ENCODE measurements around the gene SYNJ1. TPM values are rescaled to one million over a fixed set of nuclear protein-coding genes. Genes with fewer than 3 reads are reported as not detected.

The SYNJ1 gene
- polyA plus RNA-seq, 3 donors, result 4.0 to 16.5 (median 8.1) TPM

DNA sequence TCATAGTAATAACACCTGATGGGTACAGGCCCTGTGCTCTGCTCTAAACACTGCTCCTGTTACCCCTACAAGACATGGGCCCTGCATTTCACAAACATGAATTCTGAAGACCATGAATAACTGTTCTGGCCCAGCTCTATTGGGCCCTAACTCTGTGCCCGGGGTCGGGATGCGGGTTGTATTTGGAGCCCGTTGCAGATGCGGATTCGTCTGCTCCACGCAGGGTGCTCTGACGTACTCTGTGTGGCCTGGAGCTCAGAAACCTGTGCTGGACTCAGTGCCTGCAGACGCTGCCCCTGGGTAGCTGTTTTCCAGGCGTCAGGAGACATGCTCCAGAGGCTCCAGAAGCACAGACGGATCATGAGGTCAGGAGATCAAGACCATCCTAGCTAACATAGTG, 132.4 kb downstream of the SYNJ1 start:
- no peaks in the 10 kb centered on the region for H3K9me3 Mint-ChIP-seq
- H3K9me3 ChIP-seq (replicated peaks in 1 of 2; ENCODE audit: control insufficient read depth in 1 of 2, insufficient read depth in 1 of 2, low read length in 2 of 2), result no peaks in the 10 kb centered on the region
- no peak for DNase-seq
- TF ChIP-seq, protein P1, sequence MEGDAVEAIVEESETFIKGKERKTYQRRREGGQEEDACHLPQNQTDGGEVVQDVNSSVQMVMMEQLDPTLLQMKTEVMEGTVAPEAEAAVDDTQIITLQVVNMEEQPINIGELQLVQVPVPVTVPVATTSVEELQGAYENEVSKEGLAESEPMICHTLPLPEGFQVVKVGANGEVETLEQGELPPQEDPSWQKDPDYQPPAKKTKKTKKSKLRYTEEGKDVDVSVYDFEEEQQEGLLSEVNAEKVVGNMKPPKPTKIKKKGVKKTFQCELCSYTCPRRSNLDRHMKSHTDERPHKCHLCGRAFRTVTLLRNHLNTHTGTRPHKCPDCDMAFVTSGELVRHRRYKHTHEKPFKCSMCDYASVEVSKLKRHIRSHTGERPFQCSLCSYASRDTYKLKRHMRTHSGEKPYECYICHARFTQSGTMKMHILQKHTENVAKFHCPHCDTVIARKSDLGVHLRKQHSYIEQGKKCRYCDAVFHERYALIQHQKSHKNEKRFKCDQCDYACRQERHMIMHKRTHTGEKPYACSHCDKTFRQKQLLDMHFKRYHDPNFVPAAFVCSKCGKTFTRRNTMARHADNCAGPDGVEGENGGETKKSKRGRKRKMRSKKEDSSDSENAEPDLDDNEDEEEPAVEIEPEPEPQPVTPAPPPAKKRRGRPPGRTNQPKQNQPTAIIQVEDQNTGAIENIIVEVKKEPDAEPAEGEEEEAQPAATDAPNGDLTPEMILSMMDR (IDR thresholded peaks at IDR 0.05), result no peak
- no peaks in the 10 kb centered on the region for H3K4me1 ChIP-seq (ENCODE audit: control insufficient read depth in 1 of 2, insufficient read depth in 2 of 2, low read length in 2 of 2)
- no peaks in the 10 kb centered on the region for H3K79me2 ChIP-seq (ENCODE audit: insufficient read depth, low read length)
- no peak overlapping the region for H3K4me3 ChIP-seq (replicated peaks in 1 of 3; ENCODE audit: low read depth in 2 of 3, low read length in 3 of 3)
- H3K9ac ChIP-seq (ENCODE audit: insufficient read depth, low read length, poor library complexity, severe bottlenecking), result no peak overlapping the region
- H3K27ac Mint-ChIP-seq, result no peak overlapping the region
- H3K4me3 Mint-ChIP-seq, result no peak overlapping the region
- no peak overlapping the region for H2AFZ ChIP-seq (ENCODE audit: insufficient read depth, low read depth, low read length, poor library complexity, severe bottlenecking)
- H3K27me3 ChIP-seq (ENCODE audit: control insufficient read depth in 2 of 2, insufficient read depth in 2 of 2, low read length in 2 of 2), result no peaks in the 10 kb centered on the region
- no peak overlapping the region for H3K27ac ChIP-seq (ENCODE audit: low read depth in 1 of 2, low read length in 2 of 2)
- WGBS (ENCODE audit: insufficient coverage), result 94% methylated on average over 11 of the region's 11 CpGs
- no peaks in the 10 kb centered on the region for H4K20me1 ChIP-seq (ENCODE audit: insufficient read depth, low read length)
- H3K27me3 Mint-ChIP-seq (ENCODE audit: low read depth in 3 of 3), result no peaks in the 10 kb centered on the region
- peaks cover 12 to 32% of the 10 kb centered on the region in 2 donors for H3K36me3 Mint-ChIP-seq
- no peaks in the 10 kb centered on the region for H3K4me1 Mint-ChIP-seq
- intact Hi-C loops (cut with micrococcal nuclease), result no loop called here
- no peak overlapping the region for H3K4me2 ChIP-seq (replicated peaks; ENCODE audit: extremely low read depth, low read length, poor library complexity, severe bottlenecking)
- H3K36me3 ChIP-seq (replicated peaks in 1 of 2; ENCODE audit: control insufficient read depth in 1 of 2, insufficient read depth in 2 of 2, low read length in 2 of 2), result peaks cover 15 to 20% of the 10 kb centered on the region in 2 donors

DNA sequence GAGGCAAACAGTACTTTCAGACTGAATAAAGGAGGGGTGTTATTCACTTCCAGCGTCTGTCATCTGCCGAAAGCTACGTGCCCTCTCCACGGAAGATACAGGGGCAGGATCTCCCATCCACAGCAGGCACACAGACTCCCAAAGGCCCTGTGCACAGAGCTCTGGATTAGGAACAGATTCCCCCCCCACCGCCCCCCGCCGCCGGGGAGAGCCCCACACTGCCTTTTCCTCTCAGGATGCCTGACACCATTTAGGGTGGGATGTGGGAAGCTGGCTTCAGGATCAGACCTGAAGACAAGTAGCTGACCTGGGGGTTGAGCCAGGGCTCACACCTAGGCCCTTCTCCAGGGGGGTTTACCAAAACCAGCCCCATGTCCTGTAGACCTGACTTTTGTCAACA, 134.1 kb downstream of the SYNJ1 start:
- Mint-ChIP-seq H3K4me1 (no peaks in the 10 kb centered on the region), H3K36me3 (peaks cover 0 to 16% of the 10 kb centered on the region in 2 donors), H3K27me3 (ENCODE audit: low read depth in 3 of 3) (no peaks in the 10 kb centered on the region), H3K4me3 (no peak overlapping the region), H3K27ac (no peak overlapping the region), H3K9me3 (no peaks in the 10 kb centered on the region)
- Histone ChIP-seq H3K79me2 (ENCODE audit: insufficient read depth, low read length) (no peaks in the 10 kb centered on the region), H3K27me3 (ENCODE audit: control insufficient read depth in 2 of 2, insufficient read depth in 2 of 2, low read length in 2 of 2) (no peaks in the 10 kb centered on the region), H3K36me3 (replicated peaks in 1 of 2; ENCODE audit: control insufficient read depth in 1 of 2, insufficient read depth in 2 of 2, low read length in 2 of 2) (peaks cover 2% of the 10 kb centered on the region in 2 donors), H3K4me2 (replicated peaks; ENCODE audit: extremely low read depth, low read length, poor library complexity, severe bottlenecking) (no peak overlapping the region), H4K20me1 (ENCODE audit: insufficient read depth, low read length) (no peaks in the 10 kb centered on the region), H3K4me3 (replicated peaks in 1 of 3; ENCODE audit: low read depth in 2 of 3, low read length in 3 of 3) (no peak overlapping the region), H3K9ac (ENCODE audit: insufficient read depth, low read length, poor library complexity, severe bottlenecking) (no peak overlapping the region), H3K4me1 (ENCODE audit: control insufficient read depth in 1 of 2, insufficient read depth in 2 of 2, low read length in 2 of 2) (no peaks in the 10 kb centered on the region), H3K27ac (ENCODE audit: low read depth in 1 of 2, low read length in 2 of 2) (no peak overlapping the region), H2AFZ (ENCODE audit: insufficient read depth, low read depth, low read length, poor library complexity, severe bottlenecking) (no peak overlapping the region), H3K9me3 (replicated peaks in 1 of 2; ENCODE audit: control insufficient read depth in 1 of 2, insufficient read depth in 1 of 2, low read length in 2 of 2) (no peaks in the 10 kb centered on the region)
- no CpG with 5 or more reads among the region's 8 CpGs for whole genome bisulfite sequencing (ENCODE audit: insufficient coverage)
- TF ChIP-seq, protein P1 (IDR thresholded peaks at IDR 0.05), result no peak
- DNase-seq, result no peak
- intact Hi-C loops (cut with micrococcal nuclease), result no loop called here
